Tibial nerve (tissue), 4 donors: ENCODE data around the gene FEZF1.

Experiments used
- EP300 ChIP-seq, 2 donors: sonication (generic); formaldehyde crosslinking; IDR thresholded peaks; one replicate each; pipeline ENCODE4 v1.6.1; 2017; ENCODE audit warnings: antibody characterized with exemption in 2 of 2, mild to moderate bottlenecking in 1 of 2
- POLR2A ChIP-seq, 2 donors: fragments of 450-650 bp; IDR thresholded peaks; one replicate each; pipeline ENCODE4 v1.6.1; 2017; ENCODE audit warnings: antibody characterized with exemption in 2 of 2, mild to moderate bottlenecking in 2 of 2, moderate library complexity in 2 of 2
- TF ChIP-seq, protein P1 (sequence below), 5 experiments: fragments of 200-600 bp in 3 of 5; fragments of 450-650 bp in 2 of 5; sonication (generic) in 3 of 5; IDR thresholded peaks; one replicate each; pipeline ENCODE4 v1.5.1; 2016 to 2019; ENCODE audit warnings: antibody characterized with exemption in 5 of 5, mild to moderate bottlenecking in 3 of 5, moderate library complexity in 2 of 5

DNA sequence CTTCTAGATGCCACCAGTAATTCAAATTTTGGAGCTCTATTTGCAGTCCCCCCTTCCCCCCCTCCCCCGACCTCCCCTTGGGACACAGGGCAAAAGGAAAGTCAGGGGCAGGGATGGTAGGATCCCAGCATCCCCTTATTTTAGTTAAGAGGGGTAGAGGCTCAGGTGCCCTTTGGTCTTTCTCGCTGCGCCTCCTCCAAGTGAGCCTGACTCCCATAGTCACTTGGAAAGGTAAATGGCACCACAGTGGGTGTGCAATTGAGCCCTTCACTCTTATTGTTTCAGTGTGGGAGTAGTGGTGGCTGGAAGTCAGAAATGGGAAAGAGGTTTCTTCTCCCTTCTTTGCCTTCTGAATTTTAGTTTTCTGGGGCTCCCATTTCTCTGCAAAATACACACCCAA, 8.2 kb upstream of the FEZF1 start:
- TF ChIP-seq, protein P1, sequence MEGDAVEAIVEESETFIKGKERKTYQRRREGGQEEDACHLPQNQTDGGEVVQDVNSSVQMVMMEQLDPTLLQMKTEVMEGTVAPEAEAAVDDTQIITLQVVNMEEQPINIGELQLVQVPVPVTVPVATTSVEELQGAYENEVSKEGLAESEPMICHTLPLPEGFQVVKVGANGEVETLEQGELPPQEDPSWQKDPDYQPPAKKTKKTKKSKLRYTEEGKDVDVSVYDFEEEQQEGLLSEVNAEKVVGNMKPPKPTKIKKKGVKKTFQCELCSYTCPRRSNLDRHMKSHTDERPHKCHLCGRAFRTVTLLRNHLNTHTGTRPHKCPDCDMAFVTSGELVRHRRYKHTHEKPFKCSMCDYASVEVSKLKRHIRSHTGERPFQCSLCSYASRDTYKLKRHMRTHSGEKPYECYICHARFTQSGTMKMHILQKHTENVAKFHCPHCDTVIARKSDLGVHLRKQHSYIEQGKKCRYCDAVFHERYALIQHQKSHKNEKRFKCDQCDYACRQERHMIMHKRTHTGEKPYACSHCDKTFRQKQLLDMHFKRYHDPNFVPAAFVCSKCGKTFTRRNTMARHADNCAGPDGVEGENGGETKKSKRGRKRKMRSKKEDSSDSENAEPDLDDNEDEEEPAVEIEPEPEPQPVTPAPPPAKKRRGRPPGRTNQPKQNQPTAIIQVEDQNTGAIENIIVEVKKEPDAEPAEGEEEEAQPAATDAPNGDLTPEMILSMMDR (IDR thresholded peaks at IDR 0.05) = no peak
- TF ChIP-seq POLR2A (IDR thresholded peaks at IDR 0.05) = no peak
- no peak for TF ChIP-seq EP300 (IDR thresholded peaks at IDR 0.05)
